ENCODE data around the gene PCDHA8.

The PCDHA8 gene

GRCh38 chr5:140877262-140877581, 36.2 kb downstream of the PCDHA8 start:
- no peaks in the 10 kb centered on the region for H4K20me1 ChIP-seq (ENCODE audit: insufficient read depth, low read length, poor library complexity, severe bottlenecking)
- no peak overlapping the region for H2AFZ ChIP-seq (ENCODE audit: low read length)
- peaks cover 4% of the 10 kb centered on the region; the same call in 1 of the 2 replicates for H3K9me3 ChIP-seq (ENCODE audit: insufficient read depth, low read depth, low read length)
- TF ChIP-seq EZH2phosphoT487 (IDR thresholded peaks at IDR 0.05; ENCODE audit: borderline replicate concordance) (no peak), CTCF (conservative IDR thresholded peaks at IDR 0.05; ENCODE audit: low read length) (no peak)
- no peak overlapping the region for H3K4me3 ChIP-seq (ENCODE audit: low read length, poor library complexity, severe bottlenecking)
- H3K27me3 ChIP-seq (ENCODE audit: insufficient read depth, low read length, poor library complexity, severe bottlenecking): no peaks in the 10 kb centered on the region
- no peaks in the 10 kb centered on the region for H3F3A ChIP-seq (ENCODE audit: low read depth)
- H3K36me3 ChIP-seq (ENCODE audit: insufficient read depth, low read length): no peaks in the 10 kb centered on the region
- H3K4me2 ChIP-seq (ENCODE audit: low read depth, low read length, poor library complexity, severe bottlenecking): no peak overlapping the region
- H3K9ac ChIP-seq (ENCODE audit: low read depth, low read length, poor library complexity, severe bottlenecking): no peak overlapping the region
- no peaks in the 10 kb centered on the region for H3K4me1 ChIP-seq (ENCODE audit: insufficient read depth, low read length, poor library complexity, severe bottlenecking)
- H3K9me2 ChIP-seq (replicated peaks; ENCODE audit: low read depth, low read length): no peaks in the 10 kb centered on the region
- H3K79me2 ChIP-seq (ENCODE audit: insufficient read depth, low read length): no peaks in the 10 kb centered on the region

GRCh38 chr5:140881889-140882590, 41.1 kb downstream of the PCDHA8 start, which contains the start of gene PCDHA13:
TSS of gene PCDHA13 (plus strand) at chr5:140882124. CDS start at chr5:140882269, 145 bp downstream.
- no peaks in the 10 kb centered on the region for H3K36me3 ChIP-seq (ENCODE audit: insufficient read depth, low read length)
- no peaks in the 10 kb centered on the region for H3K4me1 ChIP-seq (ENCODE audit: insufficient read depth, low read length, poor library complexity, severe bottlenecking)
- no peak within 1 kb of the TSS for H3K9ac ChIP-seq (ENCODE audit: low read depth, low read length, poor library complexity, severe bottlenecking)
- H3K9me3 ChIP-seq (ENCODE audit: insufficient read depth, low read depth, low read length): no peaks in the 10 kb centered on the region
- no peaks in the 10 kb centered on the region for H3K79me2 ChIP-seq (ENCODE audit: insufficient read depth, low read length)
- no peak within 1 kb of the TSS for H3K4me2 ChIP-seq (ENCODE audit: low read depth, low read length, poor library complexity, severe bottlenecking)
- no peaks in the 10 kb centered on the region for H3F3A ChIP-seq (ENCODE audit: low read depth)
- no peak within 1 kb of the TSS for H3K4me3 ChIP-seq (ENCODE audit: low read length, poor library complexity, severe bottlenecking)
- TF ChIP-seq EZH2phosphoT487 (IDR thresholded peaks at IDR 0.05; ENCODE audit: borderline replicate concordance) (no peak), CTCF (conservative IDR thresholded peaks at IDR 0.05; ENCODE audit: low read length) (no peak)
- no peaks in the 10 kb centered on the region for H3K27me3 ChIP-seq (ENCODE audit: insufficient read depth, low read length, poor library complexity, severe bottlenecking)
- no peak within 1 kb of the TSS for H2AFZ ChIP-seq (ENCODE audit: low read length)
- no peaks in the 10 kb centered on the region for H3K9me2 ChIP-seq (replicated peaks; ENCODE audit: low read depth, low read length)
- no peaks in the 10 kb centered on the region for H4K20me1 ChIP-seq (ENCODE audit: insufficient read depth, low read length, poor library complexity, severe bottlenecking)

GRCh38 chr5:140882591-140882899, 41.6 kb downstream of the PCDHA8 start:
- H3K9me2 ChIP-seq (replicated peaks; ENCODE audit: low read depth, low read length): no peaks in the 10 kb centered on the region
- no peak overlapping the region for H3K9ac ChIP-seq (ENCODE audit: low read depth, low read length, poor library complexity, severe bottlenecking)
- no peaks in the 10 kb centered on the region for H3K4me1 ChIP-seq (ENCODE audit: insufficient read depth, low read length, poor library complexity, severe bottlenecking)
- no peaks in the 10 kb centered on the region for H3K9me3 ChIP-seq (ENCODE audit: insufficient read depth, low read depth, low read length)
- H3F3A ChIP-seq (ENCODE audit: low read depth): no peaks in the 10 kb centered on the region
- no peak overlapping the region for H3K4me2 ChIP-seq (ENCODE audit: low read depth, low read length, poor library complexity, severe bottlenecking)
- H2AFZ ChIP-seq (ENCODE audit: low read length): no peak overlapping the region
- H3K4me3 ChIP-seq (ENCODE audit: low read length, poor library complexity, severe bottlenecking): no peak overlapping the region
- no peaks in the 10 kb centered on the region for H3K79me2 ChIP-seq (ENCODE audit: insufficient read depth, low read length)
- TF ChIP-seq EZH2phosphoT487 (IDR thresholded peaks at IDR 0.05; ENCODE audit: borderline replicate concordance): no peak
- TF ChIP-seq CTCF (conservative IDR thresholded peaks at IDR 0.05; ENCODE audit: low read length): peak; percentile 37
- H4K20me1 ChIP-seq (ENCODE audit: insufficient read depth, low read length, poor library complexity, severe bottlenecking): no peaks in the 10 kb centered on the region
- no peaks in the 10 kb centered on the region for H3K27me3 ChIP-seq (ENCODE audit: insufficient read depth, low read length, poor library complexity, severe bottlenecking)
- H3K36me3 ChIP-seq (ENCODE audit: insufficient read depth, low read length): no peaks in the 10 kb centered on the region
